ACHN (cell line): ENCODE results near the gene FLYWCH1.

Source experiments
- DNase-seq: peaks from one replicate; pipeline ENCODE4 v3.0.0-alpha.2; 2015
- in situ Hi-C: cut with HindIII; loops from 2 replicates; pipeline ENCODE4 v1.10.0; 2017; ENCODE audit warnings: low sequenced_read_pairs, low pct_ligation_motif_present, low pct_unique_long_range_greater_than_20kb

FLYWCH1 gene

GRCh38 chr16:2911638-2912329 lies at the start of gene FLYWCH1:
FLYWCH1 (plus strand) TSS chr16:2911931; CDS start chr16:2929686, 17,755 bp downstream.
- in situ Hi-C loops: no loop called here
- DNase-seq: peak; percentile 99

DNA sequence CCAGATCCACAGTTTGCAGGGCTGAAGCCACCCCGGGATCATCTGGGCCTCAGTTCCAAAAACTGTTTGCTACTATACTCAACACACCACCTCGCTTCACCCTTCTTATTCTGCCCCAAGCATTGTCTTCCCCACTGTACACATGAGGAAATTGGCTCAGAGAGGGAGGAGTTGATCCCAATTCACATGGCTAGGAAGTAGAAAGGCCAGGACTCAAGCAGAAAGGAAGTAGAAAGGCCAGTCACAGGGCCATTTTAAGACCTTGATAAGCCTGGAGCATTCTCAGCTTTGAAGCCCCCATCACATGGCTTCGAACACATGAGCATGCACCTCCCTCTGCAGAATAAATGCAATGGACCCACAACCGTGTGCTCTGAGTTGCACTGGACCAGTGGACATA lies 46.1 kb upstream of the FLYWCH1 start:
- DNase-seq: no peak
- in situ Hi-C loops: no loop called here

- in situ Hi-C loops: no loop called here
- no peak for DNase-seq
Observed at GRCh38 chr16:2866431-2866830, 45.3 kb upstream of the FLYWCH1 start.

DNA sequence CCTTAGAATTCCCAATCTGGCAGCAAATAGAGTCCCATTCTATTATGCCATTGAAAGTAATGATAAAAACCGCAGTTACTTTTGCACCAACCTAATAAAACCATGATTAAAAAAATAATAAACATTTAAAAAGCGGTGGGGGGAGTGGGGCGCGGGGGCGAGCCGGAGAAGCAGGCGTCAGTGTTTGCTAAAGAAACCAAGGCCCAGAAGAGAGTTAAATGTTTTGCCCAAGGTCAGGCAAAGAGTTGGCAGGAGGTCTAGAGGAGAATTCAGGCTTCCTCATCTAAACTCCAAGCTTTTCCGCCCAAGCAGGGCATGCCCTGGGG lies 44.1 kb upstream of the FLYWCH1 start:
- no peak for DNase-seq
- in situ Hi-C loops: no loop called here

GRCh38 chr16:2867987-2868789 lies 43.5 kb upstream of the FLYWCH1 start:
- in situ Hi-C loops: no loop called here
- peak; percentile 95 for DNase-seq

GRCh38 chr16:2871926-2872325 lies 39.8 kb upstream of the FLYWCH1 start:
- in situ Hi-C loops: no loop called here
- DNase-seq: no peak

DNA sequence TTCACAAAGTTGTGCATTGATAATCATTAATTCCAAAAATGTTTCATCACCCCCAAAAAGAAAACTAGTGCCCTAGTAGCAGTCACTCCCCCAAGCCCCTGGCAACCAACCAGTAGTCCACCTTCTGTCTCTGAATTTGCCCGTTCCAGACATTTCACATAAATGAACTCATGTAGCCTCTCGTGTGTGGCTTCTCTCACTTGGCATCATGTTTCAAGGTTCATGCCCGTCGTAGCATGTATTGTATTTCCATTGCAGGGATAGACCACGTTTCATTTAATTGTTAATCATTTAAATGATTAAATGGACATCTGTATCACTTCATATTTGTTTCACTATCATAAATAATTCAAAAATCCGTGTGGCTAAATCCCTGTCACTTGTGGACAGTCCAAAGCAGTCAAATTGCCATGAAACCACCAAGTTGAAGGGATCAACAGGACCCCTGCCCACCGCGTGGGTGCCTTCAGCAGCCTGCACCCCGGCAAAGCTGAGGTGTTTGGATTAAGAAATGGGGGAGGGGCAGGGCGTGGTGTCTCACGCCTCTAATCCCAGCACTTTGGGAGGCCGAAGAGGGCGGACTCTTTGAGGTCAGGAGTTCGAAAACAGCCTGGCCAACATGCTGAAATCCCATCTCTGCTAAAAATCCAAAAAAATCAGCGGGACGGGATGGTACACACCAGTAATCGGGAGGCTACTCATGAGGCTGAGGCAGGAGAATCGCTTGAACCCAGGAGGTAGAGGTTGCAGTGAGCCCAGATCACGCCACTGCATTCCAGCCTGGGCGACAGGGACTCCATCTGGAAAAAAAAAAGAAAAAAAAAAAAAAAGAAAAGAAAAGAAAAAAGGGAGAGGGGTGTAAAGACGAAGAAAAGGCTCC lies 37.5 kb upstream of the FLYWCH1 start:
- no peak for DNase-seq
- in situ Hi-C loops: no loop called here

GRCh38 chr16:2874912-2875362 lies 36.8 kb upstream of the FLYWCH1 start:
- in situ Hi-C loops: no loop called here
- DNase-seq: peak; percentile 86

DNA sequence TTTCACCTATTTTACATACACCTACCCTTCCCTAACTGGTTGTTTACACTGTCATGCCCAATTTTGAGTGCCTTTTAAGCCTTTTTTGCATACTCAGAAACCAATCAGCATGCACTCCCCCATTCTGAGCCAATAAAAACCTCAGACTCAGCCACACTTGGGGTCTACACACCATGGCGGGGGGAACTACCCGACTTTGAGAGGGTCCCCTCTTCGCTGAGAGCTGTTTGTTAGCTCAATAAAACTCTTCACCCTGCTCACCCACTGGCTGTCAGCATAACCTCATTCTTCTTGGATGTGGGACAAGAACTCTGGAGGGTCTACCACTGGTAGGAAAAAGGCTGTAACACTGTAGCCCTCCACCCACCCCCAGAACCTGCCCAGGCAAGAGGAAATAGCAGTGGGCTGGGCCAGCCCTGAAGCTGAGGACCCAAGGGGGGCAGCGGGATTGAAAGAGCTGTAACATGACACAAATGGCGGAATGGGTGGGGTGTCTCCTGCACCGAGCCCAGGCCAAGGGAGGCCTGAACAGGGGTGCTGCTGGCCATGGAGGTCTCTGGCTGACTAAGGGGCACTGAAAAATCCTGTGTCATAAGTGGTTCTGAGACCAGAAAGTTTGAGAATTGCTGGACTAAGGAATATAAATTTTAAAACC lies 31.8 kb upstream of the FLYWCH1 start:
- no peak for DNase-seq
- in situ Hi-C loops: no loop called here

GRCh38 chr16:2881783-2882649 lies 29.7 kb upstream of the FLYWCH1 start:
- DNase-seq: peak; percentile 46
- in situ Hi-C loops: no loop called here

- in situ Hi-C loops: no loop called here
- peak; percentile 100 for DNase-seq
Observed at GRCh38 chr16:2882650-2883457, 28.9 kb upstream of the FLYWCH1 start, which contains the start of gene FLYWCH2. FLYWCH2 (plus strand) TSS chr16:2883215; CDS start chr16:2896450, 13,235 bp downstream.

GRCh38 chr16:2883458-2883908 lies 28.2 kb upstream of the FLYWCH1 start:
- in situ Hi-C loops: no loop called here
- peak; percentile 43 for DNase-seq

DNA sequence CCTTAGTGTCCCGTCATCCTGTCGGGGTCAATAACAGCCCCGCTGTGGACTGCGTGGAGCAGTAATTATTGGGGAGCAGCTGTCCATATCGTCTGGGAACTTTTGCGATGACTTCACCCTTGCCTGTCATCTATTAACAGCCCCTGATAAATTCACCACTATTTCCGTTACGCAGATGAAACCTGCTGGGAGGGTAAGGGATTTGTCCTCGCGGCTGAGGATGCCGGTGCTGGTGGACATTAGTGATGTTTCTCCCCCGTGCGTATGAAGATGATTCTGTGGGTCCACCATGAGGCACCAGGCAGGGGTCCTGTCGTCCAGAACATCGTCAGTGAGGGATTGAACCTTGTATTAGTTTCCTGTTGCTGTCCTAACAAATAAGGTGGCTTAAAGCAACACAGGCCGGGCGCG lies 27.7 kb upstream of the FLYWCH1 start:
- in situ Hi-C loops: no loop called here
- peak; percentile 68 for DNase-seq

- no peak for DNase-seq
- in situ Hi-C loops: no loop called here
Observed at GRCh38 chr16:2894231-2894630, 17.5 kb upstream of the FLYWCH1 start.

DNA sequence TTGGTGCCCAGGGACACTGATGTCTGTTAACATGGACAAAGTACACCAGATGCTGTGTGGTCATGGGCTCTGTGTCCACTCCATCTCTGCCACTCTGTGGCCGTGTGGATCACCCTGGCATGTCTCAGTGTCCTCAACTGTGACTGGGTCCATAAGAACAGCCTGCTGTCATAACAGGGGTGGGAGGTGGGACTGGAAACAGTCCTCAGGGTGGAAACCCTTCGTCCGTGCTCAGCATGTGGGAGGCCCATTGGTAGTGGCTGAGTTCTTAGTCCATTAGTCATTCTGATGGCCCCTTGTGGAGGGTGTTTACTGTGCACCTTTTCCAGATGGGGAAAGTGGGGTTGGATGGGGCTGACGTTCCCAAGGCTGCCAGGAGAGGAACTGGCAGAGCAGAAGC lies 15.9 kb upstream of the FLYWCH1 start:
- in situ Hi-C loops: no loop called here
- DNase-seq: peak; percentile 61

DNA sequence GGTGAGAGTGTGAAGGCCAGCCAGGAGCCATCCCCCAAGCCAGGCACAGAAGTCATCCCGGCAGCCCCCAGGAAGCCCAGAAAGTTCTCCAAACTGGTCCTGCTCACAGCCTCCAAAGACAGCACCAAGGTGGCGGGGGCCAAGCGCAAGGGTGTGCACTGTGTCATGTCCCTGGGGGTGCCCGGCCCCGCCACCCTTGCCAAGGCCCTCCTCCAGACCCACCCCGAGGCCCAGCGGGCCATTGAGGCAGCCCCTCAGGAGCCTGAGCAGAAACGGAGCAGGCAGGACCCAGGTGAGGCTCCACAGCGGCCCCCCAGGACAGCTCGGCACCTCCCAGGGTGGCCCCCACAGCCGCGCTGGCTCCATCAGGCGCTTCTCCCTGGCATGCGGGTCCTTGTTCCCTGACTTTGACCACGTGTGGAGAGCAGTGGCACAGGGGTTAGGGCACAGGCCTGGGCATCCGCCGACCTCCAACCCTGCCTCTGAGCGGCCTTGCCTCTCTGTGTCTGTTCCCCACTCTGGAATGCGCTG lies 15.2 kb upstream of the FLYWCH1 start:
- in situ Hi-C loops: no loop called here
- no peak for DNase-seq

DNA sequence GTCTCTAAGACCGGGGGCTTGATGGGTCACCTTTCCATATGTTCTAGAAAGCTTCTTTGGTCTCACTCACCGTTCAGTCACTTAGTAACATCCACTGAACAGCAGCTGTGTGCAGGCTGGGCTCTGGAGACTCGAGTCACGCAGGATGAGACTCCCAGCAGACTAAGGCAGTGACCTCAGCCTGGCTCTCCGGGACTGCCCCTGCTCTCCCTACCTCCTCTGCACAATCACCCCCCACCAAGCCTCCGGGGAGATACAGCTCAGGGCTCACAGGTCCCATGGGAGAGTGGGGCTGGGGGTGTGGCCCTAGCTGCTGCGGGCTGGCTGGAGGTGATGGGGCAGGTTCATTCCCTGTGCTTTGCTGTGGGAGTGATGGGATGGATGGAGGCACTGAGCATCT lies 14.6 kb upstream of the FLYWCH1 start:
- DNase-seq: peak; percentile 50
- in situ Hi-C loops: no loop called here
